Measurements from ENCODE around the gene TSHZ2.

The TSHZ2 gene

GRCh38 chr20:53061192-53062108, 89.3 kb downstream of the TSHZ2 start:
- DNase-seq (ENCODE audit: low read depth, low spot score), result no peak

- no peak for DNase-seq (ENCODE audit: low read depth, low spot score)
These were observed 92.8 kb downstream of the TSHZ2 start for GRCh38 chr20:53064935-53065334.

GRCh38 chr20:53068241-53068640, 96.1 kb downstream of the TSHZ2 start:
- no peak for DNase-seq (ENCODE audit: low read depth, low spot score)

GRCh38 chr20:53069132-53069531, 97.0 kb downstream of the TSHZ2 start:
- DNase-seq (ENCODE audit: low read depth, low spot score), result no peak

GRCh38 chr20:53070224-53070623, 98.1 kb downstream of the TSHZ2 start:
- no peak for DNase-seq (ENCODE audit: low read depth, low spot score)

GRCh38 chr20:53070706-53071392, 98.7 kb downstream of the TSHZ2 start:
- DNase-seq (ENCODE audit: low read depth, low spot score), result no peak

GRCh38 chr20:53071833-53072232, 99.7 kb downstream of the TSHZ2 start:
- no peak for DNase-seq (ENCODE audit: low read depth, low spot score)

- no peak for DNase-seq (ENCODE audit: low read depth, low spot score)
These were observed 100.9 kb downstream of the TSHZ2 start for GRCh38 chr20:53072923-53073579.

- DNase-seq (ENCODE audit: low read depth, low spot score), result no peak
These were observed 101.7 kb downstream of the TSHZ2 start for GRCh38 chr20:53073636-53074415.

GRCh38 chr20:53074811-53075314, 102.7 kb downstream of the TSHZ2 start:
- no peak for DNase-seq (ENCODE audit: low read depth, low spot score)

- no peak for DNase-seq (ENCODE audit: low read depth, low spot score)
These were observed 104.5 kb downstream of the TSHZ2 start for GRCh38 chr20:53076668-53077067.

GRCh38 chr20:53077373-53078205, 105.4 kb downstream of the TSHZ2 start:
- no peak for DNase-seq (ENCODE audit: low read depth, low spot score)

GRCh38 chr20:53078761-53079160, 106.6 kb downstream of the TSHZ2 start:
- DNase-seq (ENCODE audit: low read depth, low spot score), result no peak

- DNase-seq (ENCODE audit: low read depth, low spot score), result no peak
These were observed 107.1 kb downstream of the TSHZ2 start for GRCh38 chr20:53079261-53079691.

- DNase-seq (ENCODE audit: low read depth, low spot score), result no peak
These were observed 107.9 kb downstream of the TSHZ2 start for GRCh38 chr20:53079828-53080686.

- no peak for DNase-seq (ENCODE audit: low read depth, low spot score)
These were observed 108.5 kb downstream of the TSHZ2 start for GRCh38 chr20:53080687-53080962.

- no peak for DNase-seq (ENCODE audit: low read depth, low spot score)
These were observed 109.1 kb downstream of the TSHZ2 start for GRCh38 chr20:53080969-53081871.
